HG03378 (cell line): ENCODE measurements around the gene RNF43.
A peak's percentile ranks its signal among the peaks of the same experiment; 100 is the strongest.

Source experiments
- ATAC-seq: cut with Tn5 transposase; IDR thresholded peaks from one replicate; pipeline ENCODE4 v1.9.1; 2021; ENCODE audit warnings: mild to moderate bottlenecking, moderate library complexity; ENCODE audit not compliant: unreplicated experiment

The RNF43 gene

DNA sequence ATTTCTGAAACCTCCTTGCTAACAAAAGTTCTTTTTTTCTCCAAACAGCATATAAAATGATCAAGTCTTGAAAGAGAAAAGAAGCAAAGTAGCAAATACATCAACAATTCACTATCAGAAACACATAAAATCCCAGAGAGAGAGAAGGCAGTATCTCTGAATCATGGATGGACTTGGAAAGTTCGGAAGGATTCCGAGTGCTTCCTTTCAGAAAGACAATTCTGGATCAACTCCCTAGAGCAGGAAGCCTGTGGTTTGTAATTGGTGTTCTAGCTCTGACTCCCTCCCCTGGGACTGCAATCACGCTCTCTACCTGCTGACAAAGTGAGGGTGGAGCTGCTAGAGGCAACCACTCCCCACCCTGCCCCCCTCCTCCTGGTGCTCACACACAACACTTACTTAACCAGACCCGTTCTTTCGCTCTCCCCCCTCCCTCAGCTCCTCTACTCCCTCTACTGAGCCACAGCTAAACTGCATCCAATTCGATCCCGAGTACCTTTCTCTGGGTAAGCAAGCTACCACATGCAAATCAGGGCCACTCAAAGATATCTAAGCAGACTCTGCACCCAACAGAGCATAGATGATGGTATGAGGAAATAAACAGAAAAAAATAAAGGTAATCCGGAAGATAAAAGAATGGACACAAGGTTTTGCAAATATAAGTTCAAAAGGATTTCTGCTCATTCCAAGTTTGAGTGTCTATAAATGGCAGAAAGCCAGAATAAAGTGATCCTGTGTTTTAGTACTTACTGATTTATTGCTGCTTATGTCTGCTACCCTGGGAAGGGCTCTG, at the start of gene RNF43:
TSS of gene RNF43 (minus strand) at position 235 of the 793 bp plus-strand sequence. CDS start 1,957 bp downstream, outside the sequence.
- ATAC-seq: peak; percentile 83

DNA sequence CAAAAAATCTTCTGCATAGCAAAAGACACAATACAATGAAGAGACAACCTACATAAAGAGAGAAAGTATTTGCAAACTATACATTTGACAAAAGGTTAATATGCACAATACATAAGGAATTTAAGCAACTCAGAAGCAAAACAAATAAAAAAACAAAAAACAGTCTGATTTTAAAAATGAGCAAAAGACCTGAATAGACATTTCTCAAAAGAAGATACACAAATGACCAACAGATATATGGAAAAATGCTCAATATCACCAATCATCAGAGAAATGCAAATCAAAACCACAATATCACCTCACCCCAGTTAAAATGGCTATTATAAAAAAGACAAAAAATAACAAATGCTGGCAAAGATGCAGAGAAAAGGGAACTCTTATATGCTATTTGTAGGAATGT, 38.2 kb upstream of the RNF43 start:
- no peak for ATAC-seq

DNA sequence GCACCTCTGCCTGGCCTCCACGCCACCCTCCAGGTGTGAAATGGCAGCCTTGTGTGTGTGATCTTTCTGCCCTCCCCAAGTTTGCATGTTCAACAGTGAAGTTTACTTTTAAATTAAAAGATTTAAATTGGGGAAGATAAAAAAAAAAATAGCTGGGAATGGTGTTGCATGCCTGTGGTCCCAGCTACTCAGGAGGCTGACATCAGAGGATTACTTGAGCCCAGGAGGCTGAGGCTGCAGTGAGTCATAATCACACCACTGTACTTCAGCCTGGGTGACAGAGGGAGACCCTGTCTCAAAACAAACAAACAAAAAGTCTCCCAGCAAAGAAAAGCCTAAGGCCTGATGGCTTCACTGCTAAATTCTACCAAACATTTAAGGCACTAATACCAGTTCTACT, 35.4 kb upstream of the RNF43 start:
- no peak for ATAC-seq

DNA sequence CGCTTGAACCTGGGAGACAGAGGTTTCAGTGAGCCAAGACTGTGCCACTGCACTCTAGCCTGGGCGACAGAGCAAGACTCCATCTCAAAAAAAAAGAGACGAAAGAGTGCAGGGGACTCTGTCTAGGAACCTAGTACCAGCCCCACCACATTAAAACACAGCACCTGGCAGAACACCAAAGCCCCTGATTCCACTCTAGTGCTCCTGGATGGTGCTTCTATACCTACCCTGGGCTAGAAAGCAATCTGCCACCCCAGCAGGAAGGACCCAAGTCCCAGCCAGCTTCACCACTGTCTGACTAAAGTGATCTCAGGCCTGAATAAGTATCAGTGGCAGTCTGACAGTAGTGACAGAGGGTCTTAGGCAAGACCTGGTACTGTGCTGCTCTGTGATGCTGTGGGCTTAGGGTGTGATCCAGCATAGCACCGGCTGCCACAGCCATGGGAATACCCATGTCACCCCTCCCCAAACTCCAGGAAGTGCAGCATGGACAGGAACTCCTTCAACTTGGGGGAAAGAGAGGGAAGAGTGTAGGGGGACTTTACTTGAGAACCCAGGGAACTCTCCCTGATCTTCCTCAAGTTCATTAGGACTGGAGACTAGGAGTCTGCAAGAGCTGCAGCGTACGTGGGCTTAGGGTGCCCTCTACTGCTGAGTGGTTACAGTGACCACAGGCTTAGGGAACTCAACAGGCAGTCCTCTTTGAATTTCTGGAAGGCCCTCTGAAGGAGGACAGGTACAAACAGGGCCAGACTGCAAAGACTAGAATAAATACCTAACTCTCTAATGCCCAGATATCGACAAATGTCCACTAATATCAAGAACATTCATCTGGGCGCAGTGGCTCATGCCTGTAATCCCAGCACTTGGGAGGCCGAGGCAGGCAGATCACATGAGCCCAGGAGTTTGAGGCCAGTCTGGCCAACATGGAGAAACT, 30.0 kb upstream of the RNF43 start:
- ATAC-seq: no peak

DNA sequence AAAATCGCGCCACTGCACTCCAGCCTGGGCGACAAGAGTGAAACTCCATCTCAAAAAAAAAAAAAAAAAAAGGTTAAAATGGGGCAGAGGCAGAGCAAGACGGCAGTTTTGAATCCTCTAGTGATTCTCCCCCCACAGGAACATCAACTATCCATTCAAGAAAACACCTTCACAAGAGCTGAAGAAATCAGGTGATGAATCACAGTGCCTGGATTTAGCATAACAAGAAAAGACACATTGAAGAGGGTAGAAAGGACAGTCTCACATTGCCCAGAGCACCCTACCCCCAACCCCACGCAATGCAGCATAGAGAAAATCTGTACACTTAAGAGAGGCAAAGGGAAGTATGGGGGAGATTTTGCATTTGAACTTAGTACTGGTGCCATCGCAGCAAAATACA, 28.8 kb upstream of the RNF43 start:
- no peak for ATAC-seq

DNA sequence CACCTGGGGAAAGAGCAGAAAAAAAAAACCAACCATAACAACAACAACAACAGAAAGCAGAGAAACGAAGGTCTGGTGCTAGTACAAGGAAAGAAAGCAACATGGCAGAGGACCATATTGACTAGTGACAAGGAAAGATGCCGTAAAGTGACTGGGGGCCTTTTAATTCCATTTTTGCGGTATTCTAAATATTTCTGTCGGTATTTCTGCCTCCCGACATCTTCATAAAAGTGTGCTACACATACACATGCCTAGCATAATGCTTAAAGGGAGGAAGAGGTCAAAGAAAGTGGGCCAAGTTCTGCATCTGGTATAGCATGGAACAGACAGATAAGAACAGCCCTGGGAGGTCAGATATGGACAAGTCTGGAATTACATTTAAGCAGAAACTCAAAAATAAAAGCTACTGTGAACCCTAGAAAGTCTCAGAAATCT, 19.5 kb upstream of the RNF43 start:
- ATAC-seq: no peak

DNA sequence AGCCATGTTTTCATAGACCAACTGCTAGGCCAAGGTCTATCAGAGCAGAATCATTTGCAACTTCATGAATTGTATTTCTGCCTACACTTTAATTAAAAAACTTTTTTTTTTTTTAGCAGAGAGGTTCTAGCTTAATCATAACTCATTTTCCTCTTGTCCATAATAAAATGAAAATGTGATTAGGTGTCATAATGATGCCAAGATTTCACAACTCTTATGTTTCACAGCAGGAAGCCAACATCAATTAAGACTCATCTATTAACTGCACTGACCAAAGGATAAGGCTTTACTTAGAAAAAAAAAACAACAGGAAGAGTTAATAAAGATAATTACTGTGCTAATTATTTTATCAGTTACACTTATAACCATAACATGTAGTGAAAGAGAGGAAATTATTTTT, 18.9 kb upstream of the RNF43 start:
- ATAC-seq: no peak

DNA sequence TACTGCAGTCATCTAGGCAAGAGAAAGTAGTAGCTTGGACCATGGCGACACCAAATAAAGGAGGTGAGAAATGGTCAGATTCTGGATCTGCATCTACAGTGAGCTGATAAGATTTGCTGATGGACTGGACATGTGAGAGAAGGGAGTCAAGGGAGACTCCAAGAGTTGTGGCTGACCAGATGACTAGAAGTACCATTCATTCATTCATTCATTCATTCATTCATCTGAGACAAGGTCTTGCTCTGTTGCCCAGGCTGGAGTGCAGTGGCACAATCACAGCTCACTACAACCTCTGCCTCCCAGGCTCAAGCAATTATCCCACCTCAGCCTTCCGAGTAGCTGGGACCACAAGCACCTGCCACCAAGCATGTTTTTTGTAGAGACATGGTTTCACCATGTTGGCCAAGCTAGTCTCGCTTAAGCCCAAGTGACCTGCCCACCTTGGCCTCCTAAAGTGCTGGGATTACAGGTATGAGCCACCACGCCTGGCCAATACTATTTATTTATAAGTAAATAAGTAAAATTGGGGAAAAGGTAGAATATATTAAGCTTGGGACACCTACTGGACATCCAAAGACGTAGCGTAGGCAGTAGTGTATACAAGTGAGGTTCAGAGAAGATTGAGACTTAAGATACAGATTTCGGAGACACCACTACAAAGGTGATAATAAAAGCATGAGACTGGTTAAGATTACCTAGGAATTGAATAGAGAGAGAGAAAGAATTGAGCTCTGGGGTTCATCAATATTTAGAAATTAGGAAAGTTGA, 15.7 kb upstream of the RNF43 start:
- no peak for ATAC-seq

DNA sequence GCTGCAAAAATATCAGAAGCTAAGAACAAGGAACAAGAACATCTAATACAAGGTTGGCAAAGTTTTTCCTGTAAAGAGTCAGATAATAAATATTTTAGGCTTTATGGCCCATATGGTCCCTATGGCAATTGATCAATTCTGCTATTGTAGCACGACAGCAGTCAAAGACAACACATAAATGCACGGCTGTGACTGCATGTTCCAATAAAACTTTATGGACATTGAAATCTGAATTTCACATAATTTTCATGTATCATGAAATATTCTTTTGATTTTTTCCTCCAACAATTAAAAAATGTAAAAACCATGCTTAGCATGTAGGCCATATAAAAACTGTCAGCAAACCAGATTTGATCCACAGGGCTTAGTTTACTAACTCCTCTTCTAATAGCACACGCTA, 10.5 kb upstream of the RNF43 start:
- no peak for ATAC-seq

DNA sequence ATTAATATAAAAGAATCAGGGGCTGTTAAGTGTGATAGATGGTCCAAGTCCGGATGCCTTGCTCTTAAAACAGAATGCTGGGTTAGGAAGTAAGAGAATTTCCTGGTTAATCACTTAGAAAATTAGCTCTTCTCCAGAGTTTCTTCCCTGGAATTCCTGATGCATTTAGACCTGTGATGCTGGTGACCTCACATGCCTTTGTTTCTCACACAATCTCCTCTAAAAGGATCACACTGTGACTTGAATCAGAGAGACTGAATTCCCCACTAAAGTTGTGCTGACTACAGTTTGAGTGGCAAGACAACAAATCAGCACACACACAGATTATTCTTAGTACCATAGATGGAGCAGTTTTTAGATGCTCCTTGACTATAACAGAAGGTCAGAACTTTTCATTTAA, 4.4 kb upstream of the RNF43 start:
- no peak for ATAC-seq

DNA sequence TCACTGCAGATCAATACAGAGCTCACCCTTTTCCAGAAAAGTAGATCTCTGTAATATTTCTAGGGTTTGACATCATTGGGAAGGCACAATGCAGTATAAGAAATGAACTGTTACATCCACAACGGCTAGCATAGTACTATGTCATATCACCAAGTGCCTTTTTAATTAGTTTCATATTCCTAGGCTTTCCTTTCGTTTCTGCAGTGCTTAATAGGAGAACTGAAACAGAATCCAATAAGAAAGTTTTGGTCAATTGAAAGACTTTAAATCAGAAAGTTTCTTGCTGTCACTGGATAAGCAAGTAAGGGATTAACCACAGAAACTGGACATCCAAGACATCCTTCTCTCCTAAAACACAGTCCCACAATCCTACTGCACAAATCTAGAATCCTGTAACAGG, 3.5 kb upstream of the RNF43 start:
- ATAC-seq: no peak

DNA sequence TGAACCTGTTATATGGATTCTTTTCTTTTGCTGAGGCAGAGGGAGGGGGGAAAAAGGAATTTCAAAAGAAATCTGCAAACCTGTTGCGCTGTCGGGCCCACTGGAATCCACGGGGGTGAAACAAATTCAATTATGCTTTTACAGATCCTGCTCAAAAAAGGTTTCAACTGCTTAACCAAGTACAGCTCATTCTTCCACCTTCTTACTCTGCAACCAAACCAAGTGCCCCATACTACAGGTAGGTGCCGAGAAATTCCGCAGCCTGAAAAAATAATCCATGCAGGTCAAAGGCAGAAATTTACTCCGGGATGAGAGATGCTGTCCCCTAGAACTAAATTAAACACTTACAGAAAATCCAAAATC, 416 bp downstream of the RNF43 start:
- ATAC-seq: no peak

DNA sequence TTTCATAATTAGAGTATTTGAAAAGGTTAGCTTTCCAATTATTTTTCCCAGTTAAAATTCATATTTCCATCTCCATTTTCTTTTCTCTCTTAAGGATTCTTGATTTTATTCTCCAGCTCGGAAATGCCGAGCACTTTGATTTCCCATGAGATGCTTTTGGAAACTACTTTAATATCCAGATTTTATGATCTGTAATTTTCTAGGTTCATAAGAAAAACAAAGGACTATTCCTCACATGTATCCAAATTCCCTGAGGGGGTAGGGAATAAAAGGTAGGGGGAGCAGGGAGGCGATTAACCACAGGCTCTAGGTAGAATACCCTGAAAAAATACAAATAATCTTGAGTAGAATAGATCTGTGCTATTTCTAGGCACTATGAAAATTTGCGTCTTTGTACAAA, 938 bp downstream of the RNF43 start:
- ATAC-seq: no peak

DNA sequence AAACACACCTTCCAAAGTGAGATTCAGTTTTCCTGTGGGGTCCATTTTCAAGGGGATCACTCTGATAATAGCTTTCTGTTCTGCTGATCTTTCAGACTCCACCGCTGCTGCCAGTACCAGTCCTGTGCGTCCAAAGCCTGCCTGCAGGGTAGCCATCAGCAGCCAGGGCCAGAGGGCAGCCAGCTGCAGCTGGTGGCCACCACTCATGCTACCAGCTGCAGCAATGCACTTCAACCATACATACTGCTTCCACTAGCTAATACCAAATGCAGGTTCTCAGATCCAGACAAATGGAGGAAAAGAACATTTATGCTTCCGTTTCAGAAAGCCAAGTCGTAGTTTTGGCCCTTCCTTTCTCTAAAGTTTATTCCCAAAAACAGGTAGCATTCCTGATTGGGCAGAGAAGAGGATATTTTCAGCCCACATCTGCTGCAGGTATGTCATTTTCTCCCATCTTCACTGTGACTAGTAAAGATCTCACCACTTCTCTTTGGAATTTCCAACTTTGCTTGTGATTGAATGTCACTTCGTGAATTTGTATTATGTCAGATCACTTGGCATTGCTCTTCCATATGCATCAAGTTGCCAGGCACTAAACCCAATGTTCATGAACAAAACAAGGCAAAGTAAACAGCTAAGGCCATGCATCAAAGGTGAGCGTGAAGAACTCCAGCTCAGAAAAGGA, 1.8 kb downstream of the RNF43 start:
- no peak for ATAC-seq

DNA sequence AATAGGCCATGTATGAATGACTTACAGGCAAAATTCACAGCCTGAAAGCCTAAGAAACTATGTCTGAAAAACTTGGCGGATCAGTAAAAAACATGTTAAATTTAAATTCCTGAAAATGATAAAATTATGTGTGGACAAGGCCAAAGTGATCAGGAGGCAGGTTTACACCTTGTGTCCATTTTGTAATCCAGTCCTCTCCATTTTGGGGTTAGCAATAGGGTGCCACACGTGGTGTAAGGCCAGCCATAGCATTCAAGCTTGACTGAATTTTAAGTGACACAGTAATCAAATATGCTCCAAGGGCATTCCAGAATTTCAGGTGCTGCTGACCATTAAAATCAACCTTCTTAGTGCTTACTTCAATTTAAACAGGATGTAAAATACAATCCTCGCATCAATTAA, 2.7 kb downstream of the RNF43 start:
- no peak for ATAC-seq

DNA sequence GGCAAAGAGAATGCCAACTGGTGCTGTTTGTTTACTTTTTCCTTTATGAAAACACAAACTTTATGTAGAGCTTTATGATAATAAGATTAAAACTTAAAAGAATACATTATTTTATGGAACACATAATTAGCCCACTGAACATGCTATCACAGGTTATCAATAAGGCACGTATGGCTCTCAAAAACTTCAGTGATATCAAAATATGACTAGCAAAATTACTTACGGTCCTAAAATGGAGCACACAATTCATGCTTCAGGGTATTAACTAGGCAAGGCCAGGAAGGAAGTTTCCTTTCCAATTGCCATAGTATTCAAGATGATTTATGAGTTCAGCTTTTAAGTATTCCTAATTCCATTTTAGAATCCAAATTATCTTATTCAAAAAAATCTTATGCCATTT, 3.6 kb downstream of the RNF43 start:
- ATAC-seq: no peak

DNA sequence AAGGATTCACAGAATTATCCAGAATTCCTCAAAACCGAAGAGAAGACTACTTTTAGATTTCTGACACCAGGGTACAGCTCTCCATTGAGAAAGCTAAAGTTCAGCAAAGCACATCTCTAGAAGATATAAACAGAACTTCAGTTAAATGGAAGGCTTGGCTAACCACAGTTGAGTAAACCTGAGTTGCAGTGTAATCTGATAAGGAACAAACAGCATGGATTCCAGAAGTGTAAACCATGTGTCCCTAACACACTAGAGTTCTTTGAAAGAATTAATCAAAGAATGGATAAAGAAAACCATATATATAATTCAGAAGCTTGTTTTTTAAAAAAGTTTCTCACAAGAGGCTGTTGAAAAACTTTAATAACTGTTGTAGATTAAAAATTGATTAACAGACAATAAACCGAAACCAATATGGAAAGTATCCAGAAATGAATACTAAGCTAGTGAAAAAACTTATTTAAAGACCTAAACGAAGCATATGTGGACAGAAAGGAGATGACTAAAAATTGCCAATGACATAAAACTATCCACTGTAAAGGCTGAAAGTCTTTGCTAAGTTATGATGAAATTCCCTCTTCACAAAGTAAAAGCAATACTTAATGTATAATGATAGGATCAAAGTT, 4.3 kb downstream of the RNF43 start:
- ATAC-seq: no peak

DNA sequence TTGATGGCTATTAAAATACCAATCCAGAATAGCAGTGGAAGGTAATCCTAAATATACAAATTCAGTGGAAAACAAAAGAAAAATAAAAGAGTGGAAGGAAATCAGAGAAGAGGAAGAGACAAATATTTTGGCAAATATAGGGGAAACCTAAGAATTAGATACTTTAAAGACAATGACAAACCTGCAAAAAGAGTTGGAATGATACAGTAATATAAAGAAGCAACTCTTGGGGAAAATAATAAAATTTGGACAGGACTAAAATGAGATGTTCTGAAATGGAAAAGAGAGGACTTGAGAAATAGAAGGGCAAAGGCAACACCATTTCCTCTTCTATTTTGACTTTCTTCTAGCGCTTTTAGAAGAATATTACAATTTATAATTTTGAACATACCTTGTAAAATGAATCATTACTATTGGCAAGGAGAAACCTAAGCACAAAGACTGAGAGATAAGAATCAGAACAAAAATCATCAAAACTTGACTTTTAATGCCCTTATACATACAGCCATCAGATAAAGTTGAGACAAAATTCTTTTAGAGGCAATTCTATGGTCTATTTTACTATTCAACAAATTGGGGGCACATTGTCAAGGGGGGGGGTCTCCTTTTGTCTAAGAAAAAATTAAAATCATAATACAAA, 5.2 kb downstream of the RNF43 start:
- ATAC-seq: no peak

DNA sequence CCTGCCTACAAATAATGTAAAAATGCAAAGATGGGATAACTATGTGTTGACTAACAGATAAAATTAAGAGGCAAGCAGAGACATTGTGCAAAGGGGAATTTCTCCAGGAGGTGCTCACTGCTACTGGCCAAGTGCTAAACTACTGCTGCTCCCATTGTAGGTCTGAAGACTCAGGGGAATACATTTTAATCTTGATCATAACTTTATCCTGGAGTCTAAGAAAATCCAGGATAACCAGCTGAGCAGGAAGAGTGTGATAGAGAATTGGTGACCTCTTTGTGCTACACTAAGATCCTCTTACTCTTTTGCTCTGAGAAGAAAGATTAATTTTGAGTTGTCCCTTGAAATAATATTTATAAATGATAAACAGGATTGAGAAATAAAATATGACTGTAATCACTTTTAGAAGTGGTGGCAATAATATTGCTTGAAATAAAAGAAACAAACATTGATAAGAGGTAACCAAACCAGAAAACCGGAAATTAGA, 5.9 kb downstream of the RNF43 start:
- ATAC-seq: no peak
